ENCODE results near the gene RPS6KC1. TPM values are rescaled to one million over a fixed set of nuclear protein-coding genes. Genes with fewer than 3 reads are reported as not detected.
"Not testable (repeated sequence)": the region's sequence is repeated elsewhere in the genome, so short reads cannot be mapped to it uniquely, and the experiment has no call there.

Gene RPS6KC1
- total RNA-seq, 2 experiments from 2014 or later, result 5.4 to 6.1 TPM

GRCh38 chr1:213211201-213211600 lies 160.2 kb downstream of the RPS6KC1 start:
- DNase-seq, result no peak
- CTCF ChIA-PET, result no interaction called here
- intact Hi-C loops (cut with micrococcal nuclease), result no loop called here
- Mint-ChIP-seq H3K9me3 (peaks cover 2% of the 10 kb centered on the region), H3K27ac (no peak overlapping the region), H3K4me3 (no peak overlapping the region), H3K4me1 (ENCODE audit: low read depth) (no peaks in the 10 kb centered on the region), H3K27me3 (ENCODE audit: low read depth) (no peaks in the 10 kb centered on the region), H3K36me3 (ENCODE audit: low read depth) (peaks cover 37% of the 10 kb centered on the region)

- H3K27me3 Mint-ChIP-seq (ENCODE audit: low read depth); H3K4me3 Mint-ChIP-seq; H3K27ac Mint-ChIP-seq; H3K9me3 Mint-ChIP-seq; DNase-seq; intact Hi-C loops (cut with micrococcal nuclease); H3K4me1 Mint-ChIP-seq (ENCODE audit: low read depth); CTCF ChIA-PET; H3K36me3 Mint-ChIP-seq (ENCODE audit: low read depth): not testable (repeated sequence)
Measured at GRCh38 chr1:213219076-213219475, 168.0 kb downstream of the RPS6KC1 start.

DNA sequence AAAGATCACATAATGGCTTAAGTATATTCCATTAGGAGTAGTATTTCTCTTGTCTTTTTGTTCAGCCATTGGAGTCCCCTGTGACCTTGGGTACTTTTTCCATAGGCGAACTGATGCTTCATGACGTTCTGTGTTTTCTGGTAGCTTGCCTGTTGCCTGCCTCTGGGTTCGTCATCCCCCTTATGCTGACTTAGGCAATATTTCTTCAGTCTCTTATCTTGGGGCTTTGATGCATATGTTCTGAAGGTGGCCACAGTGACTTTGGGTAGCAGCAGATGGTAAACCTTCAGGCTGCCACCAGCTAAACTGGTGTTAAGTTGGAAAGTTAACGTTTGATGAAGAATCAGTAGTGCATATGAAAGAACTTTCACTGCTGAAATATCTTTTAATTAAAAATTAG lies 170.2 kb downstream of the RPS6KC1 start:
- no peak for DNase-seq
- Mint-ChIP-seq H3K27me3 (ENCODE audit: low read depth) (no peaks in the 10 kb centered on the region), H3K4me3 (no peak overlapping the region), H3K27ac (no peak overlapping the region), H3K36me3 (ENCODE audit: low read depth) (peaks cover 2% of the 10 kb centered on the region), H3K9me3 (peaks cover 6% of the 10 kb centered on the region), H3K4me1 (ENCODE audit: low read depth) (no peaks in the 10 kb centered on the region)
- intact Hi-C loops (cut with micrococcal nuclease), result no loop called here
- CTCF ChIA-PET, result no interaction called here

- Mint-ChIP-seq H3K4me1 (ENCODE audit: low read depth) (no peaks in the 10 kb centered on the region), H3K27ac (no peak overlapping the region), H3K36me3 (ENCODE audit: low read depth) (peaks cover 7% of the 10 kb centered on the region), H3K27me3 (ENCODE audit: low read depth) (no peaks in the 10 kb centered on the region), H3K9me3 (no peaks in the 10 kb centered on the region), H3K4me3 (no peak overlapping the region)
- DNase-seq, result no peak
- CTCF ChIA-PET, result no interaction called here
- intact Hi-C loops (cut with micrococcal nuclease), result no loop called here
Measured at GRCh38 chr1:213227458-213227857, 176.4 kb downstream of the RPS6KC1 start.

DNA sequence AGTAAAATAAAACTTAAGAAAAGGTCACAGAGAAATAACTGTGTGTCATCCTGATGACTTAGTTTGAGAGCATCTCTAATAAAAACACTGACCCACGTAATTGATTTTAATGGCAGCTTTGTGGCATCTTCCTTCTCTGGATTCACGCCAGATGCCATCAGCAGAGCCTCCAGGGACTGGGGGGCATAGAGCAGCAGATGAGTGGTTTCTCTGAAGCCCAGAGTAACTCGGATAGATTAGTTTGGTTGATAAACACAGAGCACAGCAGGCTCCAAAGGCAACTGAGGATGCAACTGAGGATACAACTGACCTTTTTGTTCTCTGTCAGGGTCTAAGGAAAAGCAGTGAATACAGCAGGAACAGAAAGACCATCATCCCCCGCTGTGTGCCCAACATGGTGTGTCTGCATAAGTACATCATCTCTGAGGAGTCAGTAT lies 180.8 kb downstream of the RPS6KC1 start:
- DNase-seq, result no peak
- Mint-ChIP-seq H3K27ac (no peak overlapping the region), H3K4me1 (ENCODE audit: low read depth) (no peaks in the 10 kb centered on the region), H3K4me3 (no peak overlapping the region), H3K36me3 (ENCODE audit: low read depth) (peaks cover 5% of the 10 kb centered on the region), H3K9me3 (no peaks in the 10 kb centered on the region), H3K27me3 (ENCODE audit: low read depth) (no peaks in the 10 kb centered on the region)
- intact Hi-C loops (cut with micrococcal nuclease), result no loop called here
- CTCF ChIA-PET, result interaction anchor here (1.0 kb wide), 2 partner anchors 9 to 24 kb away, joined by 3 read pairs; no protein-coding TSS in a partner anchor

DNA sequence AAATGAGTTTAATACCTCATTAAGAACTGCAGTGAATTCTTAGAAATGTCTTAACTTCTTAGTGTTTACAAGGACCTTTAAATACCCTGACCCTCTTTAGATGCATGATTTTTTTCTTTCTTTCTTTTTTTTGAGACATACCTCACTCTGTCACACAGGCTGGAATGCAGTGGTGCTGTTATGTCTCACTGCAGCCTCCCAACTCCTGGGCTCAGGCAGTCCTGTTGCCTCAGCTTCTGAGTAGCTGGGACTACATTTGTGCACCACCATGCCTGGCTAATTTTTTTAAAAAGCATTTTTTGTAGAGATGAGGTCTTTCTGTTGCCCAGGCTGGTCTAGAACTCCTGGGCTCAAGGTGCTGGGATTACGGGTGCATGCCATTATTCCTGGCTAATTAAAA lies 191.8 kb downstream of the RPS6KC1 start:
- Mint-ChIP-seq H3K27ac (no peak overlapping the region), H3K4me3 (no peak overlapping the region), H3K27me3 (ENCODE audit: low read depth) (no peaks in the 10 kb centered on the region), H3K36me3 (ENCODE audit: low read depth) (no peaks in the 10 kb centered on the region), H3K9me3 (no peaks in the 10 kb centered on the region), H3K4me1 (ENCODE audit: low read depth) (no peaks in the 10 kb centered on the region)
- intact Hi-C loops (cut with micrococcal nuclease), result loop anchor here (5.0 to 10.0 kb wide), 3 partner anchors 112 to 1342 kb away; no protein-coding TSS in a partner anchor
- CTCF ChIA-PET, result no interaction called here
- no peak for DNase-seq

DNA sequence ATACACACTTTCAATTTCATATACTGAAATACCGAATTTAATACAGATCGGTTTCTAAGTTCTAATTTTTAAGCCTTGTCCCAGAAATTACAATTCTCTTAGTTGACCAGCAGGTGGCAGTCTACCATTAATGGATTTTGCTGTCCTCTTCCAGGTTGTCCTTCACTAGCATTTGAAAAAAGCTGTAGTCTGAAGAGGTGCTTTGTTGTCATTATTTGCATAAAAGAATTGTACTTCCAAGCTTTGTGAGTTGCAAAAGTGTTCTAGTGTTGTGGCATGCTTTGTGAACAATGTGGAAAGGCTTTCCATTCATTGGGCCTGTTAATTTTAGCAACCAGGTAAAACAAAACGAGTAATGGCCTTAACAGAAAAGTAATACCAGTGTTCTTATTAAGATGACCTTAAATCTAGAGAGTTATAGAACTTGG lies 193.6 kb downstream of the RPS6KC1 start:
- H3K9me3 Mint-ChIP-seq, result no peaks in the 10 kb centered on the region
- no peaks in the 10 kb centered on the region for H3K36me3 Mint-ChIP-seq (ENCODE audit: low read depth)
- intact Hi-C loops (cut with micrococcal nuclease), result loop anchor here (1.0 to 10.0 kb wide), 4 partner anchors 110 to 1340 kb away; no protein-coding TSS in a partner anchor
- peak; percentile 29 for DNase-seq
- H3K4me1 Mint-ChIP-seq (ENCODE audit: low read depth), result no peaks in the 10 kb centered on the region
- H3K27ac Mint-ChIP-seq, result no peak overlapping the region
- CTCF ChIA-PET, result interaction anchor here (0.5 to 0.9 kb wide), 6 partner anchors 12 to 1272 kb away, joined by 3 to 6 read pairs (median 3); no protein-coding TSS in a partner anchor
- no peaks in the 10 kb centered on the region for H3K27me3 Mint-ChIP-seq (ENCODE audit: low read depth)
- H3K4me3 Mint-ChIP-seq, result no peak overlapping the region

DNA sequence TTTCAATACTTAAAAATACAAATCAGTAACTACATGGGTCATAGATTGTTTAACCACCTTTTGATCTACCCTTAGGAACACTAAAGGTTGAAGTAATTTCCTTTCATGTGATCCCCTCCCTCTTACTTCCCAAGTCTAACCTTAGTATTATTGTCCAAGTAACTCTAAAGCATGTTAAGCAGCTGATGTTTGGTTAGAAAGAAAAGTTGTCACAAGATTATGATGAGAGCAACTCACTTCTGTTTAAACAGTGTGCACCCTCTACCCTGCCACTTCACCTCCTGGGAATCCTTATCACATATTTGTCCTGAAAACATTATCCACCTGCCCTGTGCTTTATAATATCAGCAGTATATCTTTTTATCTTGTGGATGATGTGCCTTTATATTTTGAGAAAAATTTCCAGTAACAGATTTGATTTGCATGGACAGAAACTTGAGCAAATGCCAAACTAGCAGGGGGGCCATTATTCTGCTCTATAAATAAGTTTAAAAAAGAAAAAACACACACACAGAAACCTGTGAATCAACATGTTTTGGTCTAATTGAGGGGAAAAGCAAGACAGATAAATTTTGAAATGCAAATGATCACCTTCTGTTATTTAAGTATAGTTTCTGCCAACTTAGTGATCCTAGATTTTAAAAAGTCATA lies 194.3 kb downstream of the RPS6KC1 start:
- Mint-ChIP-seq H3K27me3 (ENCODE audit: low read depth) (no peaks in the 10 kb centered on the region), H3K36me3 (ENCODE audit: low read depth) (no peaks in the 10 kb centered on the region), H3K4me1 (ENCODE audit: low read depth) (no peaks in the 10 kb centered on the region), H3K9me3 (no peaks in the 10 kb centered on the region), H3K4me3 (no peak overlapping the region), H3K27ac (no peak overlapping the region)
- intact Hi-C loops (cut with micrococcal nuclease), result loop anchor here (1.0 to 10.0 kb wide), 3 partner anchors 109 to 1339 kb away; no protein-coding TSS in a partner anchor
- CTCF ChIA-PET, result interaction anchor here (0.5 to 1.0 kb wide), 5 partner anchors 11 to 993 kb away, joined by 3 to 6 read pairs (median 3); no protein-coding TSS in a partner anchor
- DNase-seq, result no peak

- Mint-ChIP-seq H3K27me3 (ENCODE audit: low read depth) (no peaks in the 10 kb centered on the region), H3K4me1 (ENCODE audit: low read depth) (no peaks in the 10 kb centered on the region), H3K4me3 (no peak overlapping the region), H3K9me3 (no peaks in the 10 kb centered on the region), H3K27ac (no peak overlapping the region), H3K36me3 (ENCODE audit: low read depth) (no peaks in the 10 kb centered on the region)
- intact Hi-C loops (cut with micrococcal nuclease), result loop anchor here (10.0 kb wide), 2 partner anchors 108 to 1338 kb away; no protein-coding TSS in a partner anchor
- CTCF ChIA-PET, result interaction anchor here (0.9 kb wide), 1 partner anchor 24 kb away, joined by 3 read pairs; no protein-coding TSS in a partner anchor
- no peak for DNase-seq
Measured at GRCh38 chr1:213247038-213247437, 196.0 kb downstream of the RPS6KC1 start.

DNA sequence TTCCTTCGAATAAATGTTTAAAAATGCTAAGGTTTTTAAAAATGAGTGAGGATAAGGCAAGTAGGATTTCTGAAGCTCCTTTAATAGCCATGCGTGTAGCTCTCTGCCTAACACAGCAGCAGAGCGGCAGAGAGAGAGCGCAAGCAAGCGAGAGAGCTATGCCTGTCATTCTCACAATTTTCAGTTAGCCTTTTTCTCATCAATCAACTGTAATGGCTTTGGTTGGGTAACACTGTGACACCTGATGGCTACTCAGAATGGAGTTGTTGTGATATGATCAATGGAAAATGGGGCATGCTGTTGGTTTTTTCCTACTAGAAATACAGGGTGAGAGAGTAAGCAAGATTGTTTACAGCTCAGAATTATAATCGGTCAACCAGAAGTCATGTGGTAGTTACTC lies 198.4 kb downstream of the RPS6KC1 start:
- Mint-ChIP-seq H3K9me3 (no peaks in the 10 kb centered on the region), H3K4me3 (no peak overlapping the region), H3K36me3 (ENCODE audit: low read depth) (no peaks in the 10 kb centered on the region), H3K27ac (no peak overlapping the region), H3K4me1 (ENCODE audit: low read depth) (no peaks in the 10 kb centered on the region), H3K27me3 (ENCODE audit: low read depth) (no peaks in the 10 kb centered on the region)
- no peak for DNase-seq
- intact Hi-C loops (cut with micrococcal nuclease), result loop anchor here (10.0 kb wide), 2 partner anchors 105 to 1335 kb away; no protein-coding TSS in a partner anchor
- CTCF ChIA-PET, result no interaction called here

- Mint-ChIP-seq H3K27me3 (ENCODE audit: low read depth) (no peaks in the 10 kb centered on the region), H3K4me3 (no peak overlapping the region), H3K27ac (no peak overlapping the region), H3K36me3 (ENCODE audit: low read depth) (no peaks in the 10 kb centered on the region), H3K9me3 (no peaks in the 10 kb centered on the region), H3K4me1 (ENCODE audit: low read depth) (no peaks in the 10 kb centered on the region)
- CTCF ChIA-PET, result no interaction called here
- intact Hi-C loops (cut with micrococcal nuclease), result no loop called here
- no peak for DNase-seq
Measured at GRCh38 chr1:213250041-213250440, 199.0 kb downstream of the RPS6KC1 start.

- DNase-seq, result no peak
- Mint-ChIP-seq H3K9me3 (no peaks in the 10 kb centered on the region), H3K4me3 (no peak overlapping the region), H3K27me3 (ENCODE audit: low read depth) (no peaks in the 10 kb centered on the region), H3K27ac (no peak overlapping the region), H3K4me1 (ENCODE audit: low read depth) (no peaks in the 10 kb centered on the region), H3K36me3 (ENCODE audit: low read depth) (no peaks in the 10 kb centered on the region)
- CTCF ChIA-PET, result no interaction called here
- intact Hi-C loops (cut with micrococcal nuclease), result no loop called here
Measured at GRCh38 chr1:213250446-213250845, 199.4 kb downstream of the RPS6KC1 start.

- Mint-ChIP-seq H3K4me3 (no peak overlapping the region), H3K27ac (no peak overlapping the region), H3K4me1 (ENCODE audit: low read depth) (no peaks in the 10 kb centered on the region), H3K36me3 (ENCODE audit: low read depth) (peaks cover 4% of the 10 kb centered on the region), H3K27me3 (ENCODE audit: low read depth) (no peaks in the 10 kb centered on the region), H3K9me3 (no peaks in the 10 kb centered on the region)
- intact Hi-C loops (cut with micrococcal nuclease), result no loop called here
- no peak for DNase-seq
- CTCF ChIA-PET, result no interaction called here
Measured at GRCh38 chr1:213251972-213252371, 200.9 kb downstream of the RPS6KC1 start.
